Activated CD4-positive, alpha-beta T cell treated with anti-CD3 and anti-CD28 coated beads, Interleukin-2, amount 50 U/mL, for 16 hours (primary cell): ENCODE measurements around the gene TREM2.
"Not testable (repeated sequence)": the region's sequence is repeated elsewhere in the genome, so short reads cannot be mapped to it uniquely, and the experiment has no call there.

Experiments
- DNase-seq: peaks from one replicate; pipeline ENCODE4 v3.0.0-alpha.2; 2020

Gene TREM2

DNA sequence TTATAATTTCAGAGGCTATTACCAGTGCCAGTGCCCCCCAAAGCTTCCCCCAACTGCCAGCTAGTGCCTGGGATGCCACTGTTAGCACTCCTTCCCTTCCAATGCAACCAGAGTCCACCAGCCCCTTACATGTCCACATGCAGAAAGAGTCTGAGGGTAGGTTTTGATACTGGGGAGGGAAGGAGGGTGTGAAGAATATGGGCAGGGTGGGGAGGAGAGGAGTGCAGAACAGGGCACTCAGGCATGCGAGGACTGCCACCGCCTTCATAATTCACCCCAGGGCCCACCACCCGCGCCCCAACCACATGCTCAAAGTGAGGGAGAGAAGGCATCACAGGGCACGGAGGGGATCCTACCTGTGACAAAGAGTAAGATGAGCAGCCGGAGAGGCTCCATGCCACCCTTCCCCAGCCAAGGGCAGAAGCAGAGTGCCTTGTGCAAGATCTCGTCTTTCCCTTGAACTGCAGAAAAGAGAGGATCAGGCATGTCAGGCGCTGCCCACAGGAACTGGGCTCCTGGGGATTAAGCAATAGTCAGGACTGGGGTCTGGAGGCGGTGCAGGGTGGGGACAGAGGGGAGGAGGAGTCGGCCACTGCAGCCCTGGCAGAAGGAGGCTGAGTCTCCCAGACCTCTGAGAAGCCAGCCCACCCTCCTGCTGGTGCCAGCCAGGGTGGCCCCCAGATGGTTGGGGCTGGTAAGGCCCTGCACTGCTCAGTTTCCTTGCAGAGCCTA is at the start of gene TREM2:
TREM2 (minus strand) TSS at position 430 of the 732 bp plus-strand sequence; CDS start at position 396, 34 bp downstream.
- DNase-seq: no peak

- no peak for DNase-seq
These were observed 46.8 kb upstream of the TREM2 start for GRCh38 chr6:41209547-41210320.

DNA sequence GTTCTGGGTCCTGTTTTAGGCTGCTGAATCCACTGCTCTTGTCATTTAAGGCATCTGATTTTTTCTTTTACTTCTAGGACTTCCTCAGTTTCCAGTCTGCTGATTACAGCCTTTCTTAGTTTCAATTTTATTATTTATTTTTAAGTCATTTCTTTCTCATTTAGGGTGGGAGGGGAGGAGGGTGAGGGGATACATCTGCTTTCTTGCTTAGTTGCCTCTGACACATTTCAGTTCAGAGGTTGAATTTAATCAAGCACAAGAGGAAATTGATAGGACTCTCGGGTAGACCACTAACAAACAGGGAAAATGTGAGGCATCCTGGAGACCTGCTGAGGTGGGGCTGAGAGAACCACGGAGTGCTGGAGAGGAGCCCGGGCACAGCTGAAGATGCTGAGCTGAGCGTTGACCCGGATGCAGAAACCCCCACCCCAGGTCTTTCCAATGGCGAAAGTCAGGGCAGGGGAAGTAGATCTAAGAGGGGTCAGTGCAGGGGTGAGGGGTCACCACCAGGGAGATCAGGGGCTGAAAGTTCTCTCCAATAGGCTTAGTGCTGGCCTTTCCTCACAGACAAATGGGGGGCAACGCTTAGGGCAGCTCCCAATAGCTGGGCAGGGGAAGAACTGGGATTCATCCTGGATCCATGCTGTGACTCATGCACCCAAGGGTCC is 45.7 kb upstream of the TREM2 start:
- no peak for DNase-seq

- DNase-seq: no peak
These were observed 41.2 kb upstream of the TREM2 start for GRCh38 chr6:41204156-41204555.

GRCh38 chr6:41201764-41202173 is 38.9 kb upstream of the TREM2 start:
- no peak for DNase-seq

DNA sequence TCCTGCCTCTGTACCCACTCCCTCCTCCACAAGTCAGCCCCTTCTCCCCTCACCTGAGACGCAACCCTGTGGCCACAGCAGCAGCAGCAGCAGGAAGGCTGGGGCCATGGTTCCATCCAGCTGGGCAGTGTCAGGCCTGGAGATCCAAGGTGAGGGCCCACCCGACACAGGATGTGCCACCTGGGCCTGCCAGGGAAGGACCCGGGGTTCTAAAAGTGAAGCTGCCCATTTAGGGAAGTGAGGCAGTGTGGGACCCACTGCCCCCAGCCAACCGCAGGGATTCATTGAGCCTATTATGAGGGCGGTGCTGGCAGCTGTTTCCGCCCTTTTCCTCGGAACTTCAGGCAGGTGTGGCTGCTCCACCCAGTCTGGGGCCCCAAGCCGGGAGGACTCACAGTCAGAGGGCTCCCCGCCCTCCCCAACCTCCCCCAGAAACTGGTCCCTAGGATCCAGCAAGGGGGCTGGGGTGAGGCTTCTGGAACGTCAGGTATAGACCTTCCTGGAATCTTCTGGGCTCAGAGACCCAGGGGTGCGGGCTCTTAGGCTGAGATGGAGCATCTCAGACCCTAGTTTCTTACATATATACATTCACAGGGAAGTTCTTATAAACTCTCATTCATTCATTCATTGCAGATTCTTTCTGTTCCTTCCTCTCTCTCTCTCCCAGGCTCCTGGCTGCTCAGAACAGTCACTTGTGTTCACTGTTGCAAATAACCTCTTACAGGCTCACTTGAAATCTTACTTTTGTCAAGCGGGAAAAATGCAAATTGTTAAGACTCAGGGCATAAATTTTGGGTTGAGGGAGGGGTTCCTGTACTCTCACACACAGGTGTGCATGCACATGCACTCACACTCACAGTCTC is 38.2 kb upstream of the TREM2 start, which contains the start of gene TREML2:
TREML2 (minus strand) TSS at position 249 of the 863 bp plus-strand sequence; CDS start at position 108, 141 bp downstream.
- DNase-seq: peak; percentile 50

- DNase-seq: peak; percentile 80
These were observed 37.5 kb upstream of the TREM2 start for GRCh38 chr6:41200296-41200900.

GRCh38 chr6:41199552-41200246 is 36.8 kb upstream of the TREM2 start:
- DNase-seq: peak; percentile 72

DNA sequence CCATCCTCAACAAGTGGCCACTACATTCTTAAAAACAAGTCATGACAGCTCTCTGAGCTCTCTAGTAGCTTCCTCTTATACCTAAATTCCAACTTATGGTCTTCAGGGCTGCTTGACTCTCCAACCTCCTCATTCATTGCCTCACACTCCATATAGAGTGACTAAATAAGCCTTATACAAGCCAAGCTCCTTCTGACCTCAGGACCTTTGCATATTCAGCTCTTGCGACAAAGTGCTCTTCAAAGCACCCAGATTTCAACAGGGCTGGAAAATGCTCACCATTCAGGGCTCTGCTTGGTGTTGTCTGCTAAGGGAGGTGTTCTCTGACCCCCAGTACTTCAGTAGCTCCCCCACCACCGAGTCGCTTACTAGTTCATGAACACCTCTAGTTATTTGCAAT is 34.3 kb upstream of the TREM2 start:
- DNase-seq: no peak

DNA sequence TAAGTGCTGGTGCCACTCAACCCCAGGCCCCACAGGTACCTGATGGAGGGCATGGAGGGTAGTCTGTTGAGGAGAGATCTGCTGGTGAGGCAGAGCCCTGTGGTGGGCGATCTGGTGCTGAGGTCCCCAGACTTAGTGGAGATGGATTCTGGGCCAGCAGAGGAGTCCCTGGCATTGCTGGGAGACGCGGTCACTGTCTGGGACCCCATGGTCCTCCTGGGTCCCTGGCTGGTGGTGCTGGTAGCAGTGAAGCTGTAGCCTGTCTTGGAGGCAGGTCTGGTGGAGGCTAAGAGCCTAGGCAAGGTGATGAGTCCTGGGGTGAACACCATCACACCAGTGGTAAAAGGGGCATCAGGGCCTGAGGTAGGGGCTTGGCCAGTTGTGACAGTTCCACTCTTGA is 31.5 kb upstream of the TREM2 start:
- no peak for DNase-seq

DNA sequence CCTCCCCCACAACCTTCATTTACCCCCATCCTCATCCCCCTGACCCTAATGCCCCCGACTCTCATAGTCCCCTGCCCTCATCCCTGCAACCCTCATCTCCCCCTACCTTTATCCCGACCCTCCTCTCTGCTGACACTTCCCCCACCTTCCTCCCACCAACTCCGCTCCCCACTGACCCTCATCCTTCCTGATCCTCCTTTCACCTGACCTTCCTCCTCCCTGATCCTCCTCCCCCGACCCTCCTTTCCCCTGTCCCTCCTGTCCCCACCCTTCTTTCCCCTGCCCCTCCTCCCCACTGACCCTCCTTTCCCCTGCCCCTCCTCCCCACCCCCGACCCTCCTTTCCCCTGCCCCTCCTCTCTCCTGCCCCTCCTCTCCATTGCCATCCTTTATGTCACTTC is 31.0 kb upstream of the TREM2 start:
- DNase-seq: no peak

DNA sequence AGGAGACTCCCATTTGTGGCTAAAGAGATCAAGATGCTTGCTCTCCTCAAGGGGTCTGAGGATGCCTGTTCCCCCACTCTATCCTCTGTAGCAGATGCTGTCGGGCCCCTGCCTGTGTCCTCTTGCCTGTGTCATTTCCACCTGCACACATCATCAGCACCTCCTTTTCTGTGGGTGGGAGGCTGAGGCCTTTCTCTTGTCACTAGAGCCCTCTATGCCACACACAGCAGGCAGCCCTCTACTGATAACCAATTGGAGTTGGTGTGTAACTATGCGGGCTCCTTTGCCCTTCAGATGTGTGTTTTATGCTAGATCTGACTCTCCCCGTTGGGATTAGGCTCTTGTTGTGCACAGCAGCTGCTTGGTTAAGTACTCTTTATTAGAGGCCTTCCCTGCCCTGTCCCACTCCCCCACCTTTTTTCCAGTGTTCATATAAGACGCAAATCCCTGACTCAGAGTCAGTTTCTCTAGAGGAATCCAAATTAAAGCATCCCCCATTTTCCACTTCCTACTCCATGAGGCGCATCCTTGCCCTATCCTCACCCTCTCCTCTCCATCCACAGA is 30.3 kb upstream of the TREM2 start:
- no peak for DNase-seq

DNA sequence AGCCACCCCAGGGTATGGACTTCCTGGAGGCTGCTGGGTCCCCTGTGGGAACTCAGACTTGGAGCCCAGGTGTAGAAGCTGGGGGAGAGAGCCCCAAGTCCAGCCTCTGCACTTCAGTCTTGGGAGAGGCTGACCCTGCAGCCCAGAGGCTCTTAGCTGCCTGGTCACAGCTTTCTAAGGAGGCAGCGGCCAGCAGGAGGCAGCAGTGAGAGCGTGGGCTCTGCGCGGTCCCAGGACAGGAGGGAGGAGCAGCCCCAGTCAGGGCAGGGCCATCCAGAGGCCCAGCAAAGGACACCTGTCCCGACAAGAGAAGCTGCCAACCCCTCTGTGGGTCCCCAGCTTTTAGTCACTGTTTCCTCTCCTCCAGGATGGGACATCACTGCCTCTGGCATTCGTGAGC is 28.7 kb upstream of the TREM2 start:
- peak; percentile 38 for DNase-seq

DNA sequence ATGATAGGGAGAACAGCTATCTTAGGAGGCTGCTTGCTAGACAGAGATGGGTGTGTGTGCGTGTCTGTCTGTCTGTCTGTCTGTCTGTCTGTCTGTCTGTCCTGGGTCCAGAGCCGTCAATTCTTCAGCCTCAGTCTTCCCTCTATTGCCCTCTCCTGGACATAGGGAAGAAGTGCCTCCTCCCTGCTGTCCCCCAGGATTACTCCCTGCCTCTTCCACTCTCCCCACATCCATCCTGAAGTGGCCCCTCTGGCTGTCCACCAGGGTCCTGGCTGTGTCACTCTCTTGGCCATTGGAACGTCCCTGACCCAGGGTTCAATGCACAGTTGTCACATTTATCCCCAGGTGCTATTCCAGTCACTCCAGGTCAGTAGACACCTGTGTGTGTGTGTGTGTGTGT is 27.9 kb upstream of the TREM2 start:
- no peak for DNase-seq

DNA sequence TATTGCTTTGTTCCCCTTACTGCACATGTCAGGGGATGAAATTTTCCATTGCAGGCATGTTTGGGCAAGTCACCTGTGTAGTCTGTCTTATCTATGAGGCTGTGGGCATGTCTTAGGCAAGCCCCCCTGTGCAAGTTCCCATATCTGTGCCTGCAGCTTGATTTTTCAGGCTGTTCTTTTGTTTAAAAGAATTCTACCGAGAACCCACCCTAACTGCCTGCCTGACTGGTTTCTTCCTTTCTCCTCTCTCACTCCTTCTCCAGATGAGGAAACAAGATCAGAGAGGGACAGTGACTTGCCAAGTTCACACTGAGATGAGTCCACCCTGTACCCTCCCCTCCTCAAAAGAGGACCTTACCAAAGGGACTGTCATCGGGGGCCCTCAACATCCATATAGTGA is 27.1 kb upstream of the TREM2 start:
- no peak for DNase-seq

DNA sequence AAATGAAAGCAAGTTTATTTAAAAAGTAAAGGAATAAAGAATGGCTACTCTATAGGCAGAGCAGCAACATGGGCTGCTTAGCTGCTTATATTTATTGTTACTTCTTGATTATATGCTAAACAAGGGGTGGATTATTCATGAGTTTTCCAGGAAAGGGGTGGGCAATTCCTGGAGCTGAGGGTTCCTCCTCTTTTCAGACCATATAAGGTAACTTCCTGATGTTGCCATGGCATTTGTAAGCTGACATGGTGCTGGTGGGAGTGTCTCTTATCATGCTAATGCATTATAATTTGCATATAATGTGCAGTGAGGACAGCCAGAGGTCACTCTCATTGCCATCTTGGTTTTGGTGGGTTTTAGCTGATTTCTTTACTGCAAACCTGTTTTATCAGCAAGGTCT is 26.1 kb upstream of the TREM2 start:
- DNase-seq: not testable (repeated sequence)

DNA sequence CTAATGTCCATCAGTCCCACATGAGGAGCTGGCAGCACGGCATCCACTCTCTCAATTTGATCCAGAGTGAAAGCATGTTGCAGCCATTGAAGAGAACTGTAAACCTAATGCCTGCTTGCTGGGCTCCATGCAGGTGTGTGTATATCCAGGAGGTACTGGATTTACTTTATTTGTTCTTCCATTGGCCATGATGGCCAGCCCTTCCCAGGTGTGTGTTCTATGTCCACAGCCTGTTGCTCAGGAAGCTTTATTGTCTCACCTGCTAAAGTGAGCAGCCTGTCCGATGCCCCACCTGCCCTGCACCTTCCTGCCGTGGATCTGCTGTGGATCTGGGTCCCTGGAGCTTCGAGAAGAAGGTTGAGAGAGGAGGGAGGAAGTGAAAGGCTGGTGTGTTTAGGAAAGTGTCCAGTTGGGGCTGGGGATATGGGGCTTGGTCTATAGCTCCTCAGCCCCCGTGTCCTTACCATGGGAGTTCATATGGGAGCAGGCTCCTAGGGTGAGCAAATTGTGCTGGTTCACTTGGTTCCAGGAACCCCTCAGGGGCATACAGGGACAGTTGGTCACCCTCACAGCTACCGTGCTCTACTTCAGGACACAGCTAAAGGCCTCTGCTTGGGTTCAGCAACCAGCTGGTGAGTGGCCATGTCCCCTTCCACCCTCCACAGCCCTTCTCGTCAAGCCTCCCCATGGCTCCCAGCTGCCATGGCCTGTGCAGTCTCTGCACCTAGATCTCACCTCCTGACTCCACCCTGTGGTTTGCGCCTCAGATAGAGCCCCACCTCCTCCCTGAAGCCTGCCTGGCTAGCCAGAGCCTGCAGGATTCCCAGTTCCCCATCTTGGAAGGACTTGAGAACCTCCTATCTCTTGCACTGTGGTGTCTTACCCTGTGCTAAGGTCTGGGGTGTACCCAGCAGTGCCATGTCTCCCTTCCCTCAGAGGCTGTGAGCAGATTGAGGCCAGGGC is 25.3 kb upstream of the TREM2 start:
- DNase-seq: no peak

GRCh38 chr6:41186031-41186562 is 23.2 kb upstream of the TREM2 start:
- no peak for DNase-seq

- DNase-seq: no peak
These were observed 21.8 kb upstream of the TREM2 start for GRCh38 chr6:41184761-41185160.
